GM18502 (cell line): ENCODE measurements around the gene IQSEC1.

Experiments
- ATAC-seq: cut with Tn5 transposase; IDR thresholded peaks from one replicate; pipeline ENCODE4 v1.9.1; 2021; ENCODE audit warnings: mild to moderate bottlenecking; ENCODE audit not compliant: unreplicated experiment, poor library complexity

IQSEC1 gene

GRCh38 chr3:12977117-12977808, 96.0 kb downstream of the IQSEC1 start:
- no peak for ATAC-seq

GRCh38 chr3:12975748-12976522, 97.3 kb downstream of the IQSEC1 start:
- ATAC-seq: no peak

- no peak for ATAC-seq
Measured at GRCh38 chr3:12974819-12975218, 98.4 kb downstream of the IQSEC1 start.

GRCh38 chr3:12974334-12974733, 98.9 kb downstream of the IQSEC1 start:
- peak; percentile 7 for ATAC-seq

- ATAC-seq: peak; percentile 57
Measured at GRCh38 chr3:12973827-12974226, 99.4 kb downstream of the IQSEC1 start.

GRCh38 chr3:12972781-12973702, 100.2 kb downstream of the IQSEC1 start:
- no peak for ATAC-seq

GRCh38 chr3:12972043-12972442, 101.2 kb downstream of the IQSEC1 start:
- ATAC-seq: no peak

- ATAC-seq: no peak
Measured at GRCh38 chr3:12970684-12971083, 102.5 kb downstream of the IQSEC1 start.

- ATAC-seq: no peak
Measured at GRCh38 chr3:12969486-12969885, 103.7 kb downstream of the IQSEC1 start.

- ATAC-seq: no peak
Measured at GRCh38 chr3:12968541-12968940, 104.7 kb downstream of the IQSEC1 start.

GRCh38 chr3:12967606-12968351, 105.5 kb downstream of the IQSEC1 start:
- ATAC-seq: peak; percentile 78

GRCh38 chr3:12966847-12967605, 106.2 kb downstream of the IQSEC1 start:
- peak; percentile 26 for ATAC-seq

- no peak for ATAC-seq
Measured at GRCh38 chr3:12965999-12966846, 107.0 kb downstream of the IQSEC1 start.

GRCh38 chr3:12964711-12965612, 108.3 kb downstream of the IQSEC1 start:
- ATAC-seq: no peak

- ATAC-seq: no peak
Measured at GRCh38 chr3:12963922-12964701, 109.1 kb downstream of the IQSEC1 start.

- no peak for ATAC-seq
Measured at GRCh38 chr3:12963231-12963896, 109.9 kb downstream of the IQSEC1 start.
